Cardiac muscle cell (in vitro differentiated cells and primary cell): ENCODE measurements around the gene SLCO1B1. TPM values are rescaled to one million over a fixed set of nuclear protein-coding genes. Genes with fewer than 3 reads are reported as not detected.

ENCODE experiments used
- DNase-seq, 2 donors: peaks; one replicate each; pipeline versions ENCODE4 v3.0.0 to v3.0.0-alpha.2; 2010 to 2017; ENCODE audit warnings: low read depth in 1 of 2, low spot score in 1 of 2
- H3K27ac ChIP-seq: fragments of 200-600 bp; sonication (generic); 2 replicates; pipeline ENCODE4 v1.5.1; 2016
- H3K27me3 ChIP-seq: fragments of 200-600 bp; sonication (generic); 2 replicates; pipeline ENCODE4 v1.6.0; 2016; ENCODE audit warnings: control low read depth
- H3K36me3 ChIP-seq: fragments of 200-600 bp; sonication (generic); 2 replicates; pipeline ENCODE4 v1.5.1; 2016; ENCODE audit warnings: control low read depth
- H3K4me1 ChIP-seq: fragments of 200-600 bp; sonication (generic); 2 replicates; pipeline ENCODE4 v1.8.1; 2017; ENCODE audit warnings: low read depth, mild to moderate bottlenecking, mixed run types
- H3K4me3 ChIP-seq: fragments of 200-600 bp; sonication (generic); 2 replicates; pipeline ENCODE4 v1.5.1; 2016; ENCODE audit warnings: mild to moderate bottlenecking
- H3K9me3 ChIP-seq: fragments of 200-600 bp; sonication (generic); 2 replicates; pipeline ENCODE4 v1.5.1; 2017; ENCODE audit warnings: low read depth, mild to moderate bottlenecking, control low read depth
- CTCF ChIP-seq: IDR thresholded peaks from 2 replicates; pipeline ENCODE4 v1.5.1; 2012; ENCODE audit warnings: low read depth, mild to moderate bottlenecking, low read length
- polyA plus RNA-seq: library from polyadenylated mRNA; unstranded; fragments of >200 nt; fragmentation: Nextera tagmentation; extraction: Ambion mirVana; gene quantifications from 2 replicates; pipeline ENCODE4 v1.2.1, GENCODE V29; 2016
- total RNA-seq: library from RNA; depleted of rRNA; stranded (reverse); fragments of >200 nt; gene quantifications from 2 replicates; pipeline ENCODE4 v1.2.3, GENCODE V29; 2016

SLCO1B1 gene
- total and polyA plus RNA-seq, 2 experiments from 2014 or later, result not detected

GRCh38 chr12:21155522-21156351 lies 24.7 kb downstream of the SLCO1B1 start:
- H3K9me3 ChIP-seq, result no peaks in the 10 kb centered on the region
- H3K36me3 ChIP-seq, result no peaks in the 10 kb centered on the region
- no peak overlapping the region for H3K27ac ChIP-seq
- no peak overlapping the region for H3K4me3 ChIP-seq
- DNase-seq, result no peak
- H3K4me1 ChIP-seq, result no peaks in the 10 kb centered on the region
- TF ChIP-seq CTCF, result no peak
- H3K27me3 ChIP-seq, result no peaks in the 10 kb centered on the region

- no peak for TF ChIP-seq CTCF
- Histone ChIP-seq H3K36me3 (no peaks in the 10 kb centered on the region), H3K4me1 (no peaks in the 10 kb centered on the region), H3K4me3 (no peak overlapping the region), H3K9me3 (no peaks in the 10 kb centered on the region), H3K27me3 (no peaks in the 10 kb centered on the region), H3K27ac (no peak overlapping the region)
- no peak for DNase-seq
These were observed 34.1 kb downstream of the SLCO1B1 start for GRCh38 chr12:21165048-21165447.

DNA sequence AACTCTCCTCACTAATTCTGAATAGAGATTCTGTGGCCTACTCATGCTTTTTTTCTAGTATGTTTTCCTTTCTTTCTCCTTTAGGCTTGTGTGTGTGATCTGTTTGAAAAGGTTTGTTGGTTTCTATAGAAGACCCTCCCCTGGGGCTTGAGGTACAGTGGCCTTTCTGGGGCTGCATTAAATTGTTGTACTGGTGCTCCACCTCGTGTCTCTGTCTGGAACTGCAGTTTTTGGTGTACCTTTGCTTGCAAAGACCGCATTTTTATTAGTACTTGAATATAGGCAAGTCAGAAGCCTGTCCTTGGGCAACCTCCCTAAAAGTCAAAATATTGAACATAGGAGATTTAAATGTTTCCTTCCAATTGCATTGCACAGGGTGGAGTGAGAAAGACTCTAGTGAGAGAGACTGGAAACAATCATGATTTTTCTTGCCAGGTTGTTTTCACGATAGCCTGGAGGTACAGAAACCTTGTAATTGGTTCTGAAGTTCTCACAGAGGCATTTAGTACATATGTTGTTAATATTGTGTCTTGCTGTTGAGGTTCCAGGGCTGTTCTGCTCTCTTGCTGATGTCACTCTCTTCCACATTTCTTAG lies 39.0 kb downstream of the SLCO1B1 start:
- peak; percentile 65 to 77 for DNase-seq
- Histone ChIP-seq H3K4me3 (no peak overlapping the region), H3K27me3 (no peaks in the 10 kb centered on the region), H3K36me3 (no peaks in the 10 kb centered on the region), H3K4me1 (no peaks in the 10 kb centered on the region), H3K9me3 (no peaks in the 10 kb centered on the region), H3K27ac (no peak overlapping the region)
- peak; percentile 86 for TF ChIP-seq CTCF

GRCh38 chr12:21172079-21172478 lies 41.1 kb downstream of the SLCO1B1 start:
- no peak for DNase-seq
- H3K9me3 ChIP-seq, result no peaks in the 10 kb centered on the region
- no peaks in the 10 kb centered on the region for H3K27me3 ChIP-seq
- TF ChIP-seq CTCF, result no peak
- no peak overlapping the region for H3K27ac ChIP-seq
- no peaks in the 10 kb centered on the region for H3K4me1 ChIP-seq
- H3K36me3 ChIP-seq, result no peaks in the 10 kb centered on the region
- H3K4me3 ChIP-seq, result no peak overlapping the region

GRCh38 chr12:21183721-21184275 lies 52.8 kb downstream of the SLCO1B1 start:
- H3K4me1 ChIP-seq, result no peaks in the 10 kb centered on the region
- H3K4me3 ChIP-seq, result no peak overlapping the region
- H3K27me3 ChIP-seq, result no peaks in the 10 kb centered on the region
- no peaks in the 10 kb centered on the region for H3K9me3 ChIP-seq
- TF ChIP-seq CTCF, result no peak
- no peak overlapping the region for H3K27ac ChIP-seq
- DNase-seq, result no peak
- no peaks in the 10 kb centered on the region for H3K36me3 ChIP-seq
